AG04450 (cell line): ENCODE data around the gene CFAP58. TPM values are rescaled to one million over a fixed set of nuclear protein-coding genes. Genes with fewer than 3 reads are reported as not detected.

Source experiments
- CTCF ChIA-PET: fragments of 300-600, 350-600 bp; formaldehyde crosslinking; extraction: SDS; loops from one replicate; lab custom pipeline; 2022; ENCODE audit warnings: antibody characterized with exemption, inconsistent platforms; lab: Charles Lee
- POLR2A ChIA-PET: fragments of 350-600 bp; formaldehyde crosslinking; extraction: SDS; loops from one replicate; lab custom pipeline; 2021; ENCODE audit warnings: antibody characterized with exemption, inconsistent platforms; lab: Yijun Ruan, JAX
- DNase-seq: peaks from one replicate; pipeline ENCODE4 v3.0.0-alpha.2; 2011; ENCODE audit warnings: low read depth, low spot score
- H3K27ac ChIP-seq: one replicate; pipeline ENCODE4 v1.5.1; 2012; ENCODE audit warnings: low read depth, low read length, control low read depth
- H3K27me3 ChIP-seq: one replicate; pipeline ENCODE4 v1.6.0; 2012; ENCODE audit warnings: low read length; ENCODE audit not compliant: control insufficient read depth, insufficient read depth
- H3K4me3 ChIP-seq: 2 replicates; pipeline ENCODE4 v1.5.1; 2011; ENCODE audit warnings: mild to moderate bottlenecking, low read depth, low read length, control low read depth
- H3K9me3 ChIP-seq: 2 replicates; pipeline ENCODE4 v1.5.1; 2012; ENCODE audit warnings: low read length; ENCODE audit not compliant: control insufficient read depth, insufficient read depth
- CTCF ChIP-seq: IDR thresholded peaks from 2 replicates; pipeline ENCODE4 v1.5.1; 2011; ENCODE audit warnings: low read depth, low read length, control low read depth, inconsistent platforms
- polyA plus RNA-seq: library from polyadenylated mRNA; depleted of rRNA; stranded (reverse); fragments of >200 nt; gene quantifications from 2 replicates; pipeline ENCODE4 v1.2.3, GENCODE V29; 2011; rRNA removed

CFAP58 gene
- polyA plus RNA-seq, 1 experiment = 0.51 TPM

GRCh38 chr10:104501449-104501848, 147.8 kb downstream of the CFAP58 start:
- POLR2A ChIA-PET = no interaction called here

GRCh38 chr10:104501864-104502579, 148.4 kb downstream of the CFAP58 start:
- DNase-seq = no peak
- Histone ChIP-seq H3K27me3 (no peaks in the 10 kb centered on the region), H3K9me3 (no peaks in the 10 kb centered on the region), H3K27ac (no peak overlapping the region), H3K4me3 (no peak overlapping the region)
- TF ChIP-seq CTCF = no peak
- POLR2A ChIA-PET = no interaction called here
- CTCF ChIA-PET = no interaction called here

More at GRCh38 chr10:104501449-104501848, 147.8 kb downstream of the CFAP58 start:
- H3K4me3 ChIP-seq = no peak overlapping the region
- no peaks in the 10 kb centered on the region for H3K9me3 ChIP-seq
- H3K27ac ChIP-seq = no peak overlapping the region
- CTCF ChIA-PET = no interaction called here
- no peaks in the 10 kb centered on the region for H3K27me3 ChIP-seq
- no peak for DNase-seq
- TF ChIP-seq CTCF = no peak

GRCh38 chr10:104502907-104503306, 149.3 kb downstream of the CFAP58 start:
- H3K27me3 ChIP-seq = no peaks in the 10 kb centered on the region
- no peak for TF ChIP-seq CTCF
- DNase-seq = no peak
- no peak overlapping the region for H3K4me3 ChIP-seq
- H3K27ac ChIP-seq = no peak overlapping the region
- ChIA-PET CTCF (interaction anchor here (0.6 kb wide), 1 partner anchor 50 kb away, joined by 3 read pairs; no protein-coding TSS in a partner anchor), POLR2A (no interaction called here)
- no peaks in the 10 kb centered on the region for H3K9me3 ChIP-seq

Other genes with a start within 250 kb of the CFAP58 start
- gene SFR1, start 231.7 kb upstream of the CFAP58 start, polyA plus RNA-seq = 2.6 and 3.9 TPM in 2 replicates
- gene CFAP43, start 121.5 kb upstream of the CFAP58 start, polyA plus RNA-seq = 0.07 TPM in 1 of 2 replicates, not detected in the other
- gene GSTO1, start 98.9 kb upstream of the CFAP58 start, polyA plus RNA-seq = 185 and 227 TPM in 2 replicates
- 1.7 TPM in 2 replicates for gene GSTO2, start 84.6 kb upstream of the CFAP58 start, polyA plus RNA-seq
- 18.8 and 22.9 TPM in 2 replicates for gene ITPRIP, start 15.4 kb upstream of the CFAP58 start, polyA plus RNA-seq